HCT116 (cell line): ENCODE measurements around the gene PTPRQ.

ENCODE experiments used
- ZFX ChIP-seq: fragments of 450-650 bp; IDR thresholded peaks from 2 replicates; pipeline ENCODE4 v1.6.1; 2017
- TF ChIP-seq, protein P1 (sequence below), 3 experiments: fragments of 200-600 bp in 1 of 3; sonication (generic) in 1 of 3; IDR thresholded peaks in 2 of 3; conservative IDR thresholded peaks in 1 of 3; 2 replicates each; pipeline ENCODE4 v1.5.1; 2012 to 2017; ENCODE audit warnings: low read depth in 2 of 3, low read length in 2 of 3, antibody characterized with exemption in 1 of 3, borderline replicate concordance in 1 of 3, control low read depth in 1 of 3, mild to moderate bottlenecking in 1 of 3, mixed read lengths in 1 of 3, mixed run types in 1 of 3, moderate library complexity in 1 of 3; ENCODE audit not compliant: insufficient read depth in 1 of 3

DNA sequence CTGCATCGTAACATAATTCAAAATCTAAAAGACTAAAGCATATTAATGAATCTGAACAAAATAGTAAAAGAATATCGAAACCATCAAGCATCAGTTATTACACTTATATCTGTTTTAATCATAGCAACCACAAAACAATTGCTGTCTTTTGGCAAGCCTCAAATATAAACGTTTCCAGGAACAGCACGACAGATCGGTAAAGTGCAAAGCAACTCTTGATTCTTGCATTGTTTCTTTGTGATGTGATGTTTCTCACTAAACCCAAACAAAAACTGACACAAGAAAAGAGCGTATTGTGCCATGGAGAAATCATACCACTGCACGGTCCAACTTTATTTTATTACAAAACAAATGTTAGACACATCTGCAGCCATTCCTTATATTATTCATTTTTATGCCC is 254.2 kb downstream of the PTPRQ start:
- TF ChIP-seq, protein P1, sequence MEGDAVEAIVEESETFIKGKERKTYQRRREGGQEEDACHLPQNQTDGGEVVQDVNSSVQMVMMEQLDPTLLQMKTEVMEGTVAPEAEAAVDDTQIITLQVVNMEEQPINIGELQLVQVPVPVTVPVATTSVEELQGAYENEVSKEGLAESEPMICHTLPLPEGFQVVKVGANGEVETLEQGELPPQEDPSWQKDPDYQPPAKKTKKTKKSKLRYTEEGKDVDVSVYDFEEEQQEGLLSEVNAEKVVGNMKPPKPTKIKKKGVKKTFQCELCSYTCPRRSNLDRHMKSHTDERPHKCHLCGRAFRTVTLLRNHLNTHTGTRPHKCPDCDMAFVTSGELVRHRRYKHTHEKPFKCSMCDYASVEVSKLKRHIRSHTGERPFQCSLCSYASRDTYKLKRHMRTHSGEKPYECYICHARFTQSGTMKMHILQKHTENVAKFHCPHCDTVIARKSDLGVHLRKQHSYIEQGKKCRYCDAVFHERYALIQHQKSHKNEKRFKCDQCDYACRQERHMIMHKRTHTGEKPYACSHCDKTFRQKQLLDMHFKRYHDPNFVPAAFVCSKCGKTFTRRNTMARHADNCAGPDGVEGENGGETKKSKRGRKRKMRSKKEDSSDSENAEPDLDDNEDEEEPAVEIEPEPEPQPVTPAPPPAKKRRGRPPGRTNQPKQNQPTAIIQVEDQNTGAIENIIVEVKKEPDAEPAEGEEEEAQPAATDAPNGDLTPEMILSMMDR (IDR thresholded peaks at IDR 0.05 in 2 of 3, conservative IDR thresholded peaks at IDR 0.05 in 1 of 3; ENCODE audit: borderline replicate concordance in 1 of 3, insufficient read depth in 1 of 3, low read depth in 2 of 3, low read length in 2 of 3), result no peak
- no peak for TF ChIP-seq ZFX
